ENCODE data around the gene CATSPERZ. TPM values are rescaled to one million over a fixed set of nuclear protein-coding genes. Genes with fewer than 3 reads are reported as not detected.

CATSPERZ gene
- total RNA-seq, 2 donors from 2014 or later: 0.56 TPM; not detected in 1

DNA sequence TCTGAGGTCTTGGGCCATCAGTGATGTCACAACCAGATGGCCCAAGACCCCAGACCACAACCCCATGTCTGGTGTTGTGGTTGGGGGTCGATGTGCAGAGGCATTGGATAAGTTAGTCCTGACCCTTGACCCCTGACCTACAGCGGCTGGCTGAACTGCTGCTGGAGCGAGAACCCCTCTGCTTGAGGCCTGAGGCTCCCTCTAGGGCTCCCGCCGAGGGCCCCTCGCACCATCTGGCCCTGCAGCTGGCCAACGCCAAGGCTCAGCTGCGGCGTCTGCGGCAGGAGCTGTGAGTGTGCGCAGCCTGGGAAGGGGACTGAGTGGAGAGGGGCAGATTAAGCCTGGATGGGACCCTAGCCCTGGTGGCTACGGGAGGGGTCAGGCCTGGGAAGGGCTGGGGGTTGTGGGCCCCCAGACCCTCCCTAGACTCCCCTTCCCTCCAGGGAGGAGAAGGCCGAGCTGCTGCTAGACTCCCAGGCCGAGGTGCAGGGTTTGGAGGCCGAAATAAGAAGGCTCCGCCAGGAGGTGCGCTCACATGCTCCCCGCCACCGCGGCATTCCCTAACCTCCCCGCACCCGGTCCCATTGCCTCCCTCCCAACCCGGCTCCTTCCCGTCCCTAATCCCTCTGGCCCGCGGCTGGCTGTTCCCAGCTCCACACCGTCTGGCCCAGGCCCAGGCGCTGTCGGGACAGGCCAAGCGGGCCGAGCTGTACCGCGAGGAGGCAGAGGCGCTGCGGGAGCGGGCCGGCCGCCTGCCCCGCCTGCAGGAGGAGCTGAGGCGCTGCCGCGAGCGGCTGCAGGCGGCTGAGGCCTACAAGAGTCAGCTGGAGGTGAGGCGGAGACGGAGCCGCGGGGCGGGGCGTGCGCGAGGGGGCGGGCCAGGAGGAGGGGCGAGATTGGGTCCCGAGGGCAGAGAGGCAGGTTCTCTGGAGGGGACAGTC lies 42.0 kb downstream of the CATSPERZ start:
- TF ChIP-seq, protein P1, sequence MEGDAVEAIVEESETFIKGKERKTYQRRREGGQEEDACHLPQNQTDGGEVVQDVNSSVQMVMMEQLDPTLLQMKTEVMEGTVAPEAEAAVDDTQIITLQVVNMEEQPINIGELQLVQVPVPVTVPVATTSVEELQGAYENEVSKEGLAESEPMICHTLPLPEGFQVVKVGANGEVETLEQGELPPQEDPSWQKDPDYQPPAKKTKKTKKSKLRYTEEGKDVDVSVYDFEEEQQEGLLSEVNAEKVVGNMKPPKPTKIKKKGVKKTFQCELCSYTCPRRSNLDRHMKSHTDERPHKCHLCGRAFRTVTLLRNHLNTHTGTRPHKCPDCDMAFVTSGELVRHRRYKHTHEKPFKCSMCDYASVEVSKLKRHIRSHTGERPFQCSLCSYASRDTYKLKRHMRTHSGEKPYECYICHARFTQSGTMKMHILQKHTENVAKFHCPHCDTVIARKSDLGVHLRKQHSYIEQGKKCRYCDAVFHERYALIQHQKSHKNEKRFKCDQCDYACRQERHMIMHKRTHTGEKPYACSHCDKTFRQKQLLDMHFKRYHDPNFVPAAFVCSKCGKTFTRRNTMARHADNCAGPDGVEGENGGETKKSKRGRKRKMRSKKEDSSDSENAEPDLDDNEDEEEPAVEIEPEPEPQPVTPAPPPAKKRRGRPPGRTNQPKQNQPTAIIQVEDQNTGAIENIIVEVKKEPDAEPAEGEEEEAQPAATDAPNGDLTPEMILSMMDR (IDR thresholded peaks at IDR 0.05): peak; percentile 41
- peaks cover 7% of the 10 kb centered on the region for H3K4me1 ChIP-seq
- intact Hi-C loops (cut with DNase I): no loop called here
- peak; percentile 97 for DNase-seq
- peak overlapping the region; percentile 29 for H3K27ac ChIP-seq
- peak overlapping the region; percentile 36 for H3K4me3 ChIP-seq
- H3K9me3 ChIP-seq: no peaks in the 10 kb centered on the region
- H3K27me3 ChIP-seq: no peaks in the 10 kb centered on the region
- peak overlapping the region; percentile 52 to 81 for H3K9ac ChIP-seq (ENCODE audit: low read depth in 2 of 2, low read length in 2 of 2)
- no peaks in the 10 kb centered on the region for H3K36me3 ChIP-seq

DNA sequence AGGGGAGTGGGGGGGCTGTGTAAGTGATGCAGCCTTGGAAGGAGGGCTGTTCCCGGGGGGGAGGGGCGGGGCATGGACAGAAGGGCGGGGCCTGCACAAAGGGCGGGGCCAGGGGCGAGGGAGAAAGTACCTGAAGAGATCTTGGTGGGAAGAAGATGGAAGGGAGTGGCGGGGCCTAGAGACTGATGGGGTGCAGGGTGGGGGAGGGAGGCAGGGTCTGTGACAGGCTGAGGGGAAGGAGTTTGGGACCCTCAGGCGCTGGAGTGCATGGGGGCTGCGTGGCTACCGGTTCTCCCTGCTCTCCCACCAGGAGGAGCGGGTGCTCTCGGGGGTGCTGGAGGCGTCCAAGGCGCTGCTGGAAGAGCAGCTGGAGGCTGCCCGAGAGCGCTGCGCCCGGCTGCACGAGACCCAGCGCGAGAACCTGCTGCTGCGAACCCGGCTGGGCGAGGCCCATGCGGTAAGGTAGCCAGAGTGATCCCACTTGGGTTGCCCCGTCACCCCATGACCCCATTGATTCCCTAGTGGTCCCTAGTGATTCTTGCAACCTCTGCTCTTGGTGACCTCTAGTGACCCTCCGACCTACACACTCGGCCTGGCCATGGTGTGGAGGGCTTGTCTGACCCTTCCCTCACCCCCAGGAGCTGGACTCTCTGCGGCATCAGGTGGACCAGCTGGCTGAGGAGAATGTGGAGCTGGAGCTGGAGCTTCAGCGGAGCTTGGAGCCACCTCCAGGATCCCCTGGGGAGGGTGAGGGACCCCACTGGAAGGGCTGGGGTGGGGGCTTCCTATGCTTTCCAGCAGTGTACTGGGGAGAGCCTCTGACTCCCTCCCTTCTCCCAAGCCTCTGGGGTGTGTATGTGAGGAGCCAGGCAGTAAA lies 42.9 kb downstream of the CATSPERZ start:
- H3K4me3 ChIP-seq: peak overlapping the region; percentile 36
- intact Hi-C loops (cut with DNase I): no loop called here

DNA sequence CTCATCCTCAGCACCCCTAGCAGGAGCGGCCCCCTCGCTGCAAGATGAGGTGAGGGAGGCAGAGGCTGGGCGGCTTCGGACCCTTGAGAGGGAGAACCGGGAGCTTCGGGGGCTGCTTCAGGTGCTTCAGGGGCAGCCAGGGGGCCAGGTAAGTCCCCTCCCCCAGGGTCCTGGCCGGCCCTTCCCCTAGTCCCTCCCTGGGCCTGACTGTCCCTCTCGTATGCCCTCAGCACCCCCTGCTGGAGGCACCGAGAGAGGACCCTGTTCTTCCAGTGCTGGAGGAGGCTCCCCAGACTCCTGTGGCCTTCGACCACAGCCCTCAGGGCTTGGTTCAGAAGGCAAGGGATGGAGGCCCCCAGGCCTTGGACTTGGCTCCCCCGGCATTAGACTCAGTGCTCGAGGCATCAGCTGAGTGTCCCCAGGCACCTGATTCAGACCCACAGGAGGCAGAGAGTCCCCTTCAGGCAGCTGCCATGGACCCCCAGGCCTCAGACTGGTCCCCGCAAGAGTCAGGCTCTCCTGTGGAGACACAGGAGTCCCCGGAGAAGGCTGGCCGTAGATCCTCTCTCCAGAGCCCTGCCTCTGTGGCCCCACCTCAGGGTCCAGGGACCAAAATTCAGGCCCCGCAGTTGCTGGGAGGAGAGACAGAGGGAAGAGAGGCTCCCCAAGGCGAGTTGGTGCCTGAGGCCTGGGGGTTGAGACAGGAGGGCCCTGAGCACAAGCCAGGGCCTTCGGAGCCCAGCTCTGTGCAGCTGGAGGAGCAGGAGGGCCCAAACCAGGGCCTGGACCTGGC lies 43.8 kb downstream of the CATSPERZ start:
- Histone ChIP-seq H3K4me3 (no peak overlapping the region), H3K27me3 (no peaks in the 10 kb centered on the region), H3K27ac (no peak overlapping the region), H3K9me3 (no peaks in the 10 kb centered on the region), H3K36me3 (no peaks in the 10 kb centered on the region), H3K9ac (ENCODE audit: low read depth in 2 of 2, low read length in 2 of 2) (no peak overlapping the region), H3K4me1 (peaks cover 7% of the 10 kb centered on the region)
- TF ChIP-seq, protein P1 (IDR thresholded peaks at IDR 0.05): peak; percentile 30
- intact Hi-C loops (cut with DNase I): no loop called here
- DNase-seq: peak; percentile 55

More for the DNA sequence above, 42.9 kb downstream of the CATSPERZ start:
- no peaks in the 10 kb centered on the region for H3K9me3 ChIP-seq
- H3K36me3 ChIP-seq: no peaks in the 10 kb centered on the region
- TF ChIP-seq, protein P1 (IDR thresholded peaks at IDR 0.05): no peak
- H3K27me3 ChIP-seq: no peaks in the 10 kb centered on the region
- no peak overlapping the region for H3K27ac ChIP-seq
- peak overlapping the region in 1 of 2 donors; percentile 19 for H3K9ac ChIP-seq (ENCODE audit: low read depth in 2 of 2, low read length in 2 of 2)
- peaks cover 7% of the 10 kb centered on the region for H3K4me1 ChIP-seq
- no peak for DNase-seq

DNA sequence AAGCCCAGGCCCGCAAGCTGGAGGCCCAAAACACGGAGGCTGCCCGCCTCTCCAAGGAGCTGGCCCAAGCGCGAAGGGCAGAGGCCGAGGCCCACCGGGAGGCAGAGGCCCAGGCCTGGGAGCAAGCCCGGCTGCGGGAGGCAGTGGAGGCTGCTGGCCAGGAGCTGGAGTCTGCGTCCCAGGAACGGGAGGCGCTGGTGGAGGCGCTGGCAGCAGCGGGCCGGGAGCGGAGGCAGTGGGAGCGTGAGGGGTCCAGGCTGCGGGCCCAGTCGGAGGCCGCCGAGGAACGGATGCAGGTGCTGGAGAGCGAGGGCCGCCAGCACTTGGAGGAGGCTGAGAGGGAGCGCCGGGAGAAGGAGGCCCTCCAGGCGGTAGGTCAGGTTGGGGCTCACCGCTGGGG lies 44.6 kb downstream of the CATSPERZ start:
- no peak overlapping the region for H3K9ac ChIP-seq (ENCODE audit: low read depth in 2 of 2, low read length in 2 of 2)
- H3K27ac ChIP-seq: no peak overlapping the region
- intact Hi-C loops (cut with DNase I): no loop called here
- peaks cover 7% of the 10 kb centered on the region for H3K4me1 ChIP-seq
- TF ChIP-seq, protein P1 (IDR thresholded peaks at IDR 0.05): no peak
- H3K36me3 ChIP-seq: no peaks in the 10 kb centered on the region
- no peaks in the 10 kb centered on the region for H3K27me3 ChIP-seq
- H3K9me3 ChIP-seq: no peaks in the 10 kb centered on the region
- no peak for DNase-seq
- H3K4me3 ChIP-seq: no peak overlapping the region
